GM12892 (cell line): ENCODE results near the gene FBXO36. TPM values are rescaled to one million over a fixed set of nuclear protein-coding genes. Genes with fewer than 3 reads are reported as not detected.
A peak's percentile ranks its signal among the peaks of the same experiment; 100 is the strongest.

Experiments
- DNase-seq: peaks from one replicate; pipeline ENCODE4 v3.0.0; 2011; ENCODE audit not compliant: insufficient read length
- FAIRE-seq: peaks from 2 replicates; lab custom pipeline; 2011; peaks lifted over from hg19 to GRCh38; lab: Jason Lieb, UNC
- POLR2A ChIP-seq: IDR thresholded peaks from 2 replicates; pipeline ENCODE4 v1.6.1; 2011; ENCODE audit warnings: low read depth, low read length, control low read depth
- POLR2AphosphoS5 ChIP-seq: IDR thresholded peaks from 2 replicates; pipeline ENCODE4 v1.6.1; 2011; ENCODE audit warnings: low read depth, low read length, control low read depth
- TAF1 ChIP-seq: IDR thresholded peaks from 2 replicates; pipeline ENCODE4 v1.6.1; 2011; ENCODE audit warnings: low read depth, mild to moderate bottlenecking, control low read depth, low read length, borderline replicate concordance
- polyA plus RNA-seq: library from polyadenylated mRNA; unstranded; fragments of >200 nt; gene quantifications from one replicate; pipeline ENCODE4 v1.2.1, GENCODE V29; 2012; ENCODE audit warnings: missing spikeins, inconsistent platforms; ENCODE audit not compliant: missing spikeins

FBXO36 gene, protein sequence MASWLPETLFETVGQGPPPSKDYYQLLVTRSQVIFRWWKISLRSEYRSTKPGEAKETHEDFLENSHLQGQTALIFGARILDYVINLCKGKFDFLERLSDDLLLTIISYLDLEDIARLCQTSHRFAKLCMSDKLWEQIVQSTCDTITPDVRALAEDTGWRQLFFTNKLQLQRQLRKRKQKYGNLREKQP
- polyA plus RNA-seq, result 1.6 TPM

DNA sequence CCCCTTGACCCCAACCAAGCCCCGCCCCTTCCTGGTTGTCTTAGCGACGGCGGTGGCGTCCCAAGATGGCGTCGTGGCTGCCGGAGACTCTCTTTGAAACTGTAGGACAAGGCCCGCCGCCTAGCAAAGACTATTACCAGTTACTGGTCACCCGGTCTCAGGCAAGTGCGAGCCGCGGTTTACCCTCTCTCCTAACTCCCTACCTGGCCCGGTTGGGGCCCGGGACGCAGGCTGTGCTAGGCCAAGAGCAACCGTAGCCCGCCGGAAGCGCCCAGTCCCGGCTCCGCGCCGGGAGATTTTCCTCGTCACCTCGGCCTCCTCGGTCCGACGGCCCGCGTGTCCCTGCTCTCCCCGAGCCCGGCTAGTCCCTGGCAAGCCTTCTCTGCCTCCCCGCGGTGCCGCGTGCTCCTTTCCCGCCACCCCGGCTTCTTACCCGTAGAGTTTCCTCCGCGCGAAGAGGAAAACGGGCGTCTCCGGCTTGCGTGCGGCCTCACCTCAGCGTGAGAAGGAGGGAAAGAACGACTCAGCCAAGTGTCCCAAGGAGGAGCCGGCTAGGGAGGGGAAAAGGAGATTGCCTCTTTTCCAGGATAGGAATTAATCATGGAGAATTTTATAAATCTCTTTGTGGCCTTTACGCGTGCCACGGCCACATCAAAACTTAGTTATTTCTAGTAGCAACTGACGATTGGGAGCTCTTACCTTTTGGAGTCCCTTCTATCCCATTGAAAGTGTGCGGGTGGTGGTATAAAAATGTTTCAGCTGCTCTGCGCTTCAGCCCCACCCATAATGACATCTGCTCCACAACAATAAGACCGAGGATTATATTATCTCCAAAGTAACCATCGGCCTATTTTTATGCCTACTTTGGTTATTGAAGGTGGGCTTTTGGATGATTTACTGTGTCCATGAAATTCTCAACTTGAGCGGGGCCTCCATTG is at the start of gene FBXO36:
TSS of gene FBXO36 (plus strand) at position 55 of the 938 bp plus-strand sequence. CDS start at position 66, 11 bp downstream.
- peak; percentile 50 for DNase-seq
- peak; percentile 56 for FAIRE-seq

DNA sequence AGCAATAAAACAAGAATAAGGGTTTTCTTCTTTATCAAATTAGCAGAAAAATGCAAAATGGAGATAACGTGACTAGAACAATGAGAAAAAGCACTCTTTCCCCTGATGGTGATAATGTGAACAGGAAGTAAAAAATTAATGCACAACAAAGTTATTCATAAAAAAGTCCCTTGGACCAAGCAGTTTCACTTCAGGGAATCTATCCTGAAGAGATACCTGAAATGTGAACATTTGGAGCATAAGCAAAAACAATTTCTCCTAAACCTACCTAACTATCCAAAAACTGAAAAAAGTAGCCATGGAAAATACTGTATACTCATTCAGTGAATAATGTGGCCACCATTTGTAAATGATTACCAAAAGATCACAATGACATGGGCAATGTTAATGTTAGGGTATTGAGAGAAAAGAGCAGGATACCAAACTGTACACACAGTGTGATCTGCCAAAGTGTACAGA is 49.2 kb upstream of the FBXO36 start:
- no peak for FAIRE-seq
- DNase-seq, result no peak

More for the DNA sequence above, at the start of gene FBXO36:
- TF ChIP-seq TAF1 (peak; percentile 22; the same call in 1 of the 2 replicates), POLR2AphosphoS5 (no peak), POLR2A (no peak)

DNA sequence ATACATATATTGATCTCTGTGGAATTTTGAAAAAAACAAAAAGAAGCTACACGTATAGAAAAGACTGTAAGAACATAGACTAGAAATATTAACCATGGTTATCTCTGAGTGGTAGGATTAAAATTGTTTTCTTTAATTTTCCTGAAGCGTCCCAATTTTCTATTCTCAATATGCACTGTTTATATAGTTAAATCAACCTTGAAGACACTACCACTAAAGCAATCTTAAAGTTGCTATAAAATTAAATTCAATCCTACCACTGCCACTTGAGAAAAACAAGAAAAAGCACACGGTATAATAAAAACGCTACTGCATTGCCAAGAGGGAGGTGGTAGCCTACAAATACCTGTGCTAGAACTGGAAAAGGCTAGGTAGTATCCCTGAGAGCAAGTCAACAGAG is 47.7 kb upstream of the FBXO36 start:
- FAIRE-seq (no peak), DNase-seq (no peak)
- TF ChIP-seq POLR2A (no peak), POLR2AphosphoS5 (no peak), TAF1 (no peak)

More for the DNA sequence above, 49.2 kb upstream of the FBXO36 start:
- no peak for TF ChIP-seq POLR2A
- no peak for TF ChIP-seq POLR2AphosphoS5
- TF ChIP-seq TAF1, result no peak

DNA sequence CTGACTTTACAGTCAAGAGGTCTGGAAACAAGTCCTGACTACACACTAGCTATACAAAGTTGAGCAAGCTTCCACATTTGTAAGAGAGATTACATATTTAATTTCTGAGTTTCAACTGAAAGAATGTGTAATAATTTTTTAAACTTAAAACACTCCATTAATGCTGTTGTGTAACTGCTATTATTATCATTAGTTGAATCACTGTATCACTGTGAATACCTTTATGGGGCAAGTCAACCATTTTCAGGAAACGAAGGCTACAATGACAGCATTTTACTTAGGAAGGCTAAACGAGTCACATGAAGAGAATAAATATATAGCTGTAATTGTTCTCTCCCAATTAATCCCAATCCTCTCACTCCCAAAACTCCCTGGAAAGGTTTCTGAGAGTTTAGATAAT is 46.8 kb upstream of the FBXO36 start:
- no peak for FAIRE-seq
- TF ChIP-seq POLR2AphosphoS5 (no peak), TAF1 (no peak), POLR2A (no peak)
- DNase-seq, result no peak

DNA sequence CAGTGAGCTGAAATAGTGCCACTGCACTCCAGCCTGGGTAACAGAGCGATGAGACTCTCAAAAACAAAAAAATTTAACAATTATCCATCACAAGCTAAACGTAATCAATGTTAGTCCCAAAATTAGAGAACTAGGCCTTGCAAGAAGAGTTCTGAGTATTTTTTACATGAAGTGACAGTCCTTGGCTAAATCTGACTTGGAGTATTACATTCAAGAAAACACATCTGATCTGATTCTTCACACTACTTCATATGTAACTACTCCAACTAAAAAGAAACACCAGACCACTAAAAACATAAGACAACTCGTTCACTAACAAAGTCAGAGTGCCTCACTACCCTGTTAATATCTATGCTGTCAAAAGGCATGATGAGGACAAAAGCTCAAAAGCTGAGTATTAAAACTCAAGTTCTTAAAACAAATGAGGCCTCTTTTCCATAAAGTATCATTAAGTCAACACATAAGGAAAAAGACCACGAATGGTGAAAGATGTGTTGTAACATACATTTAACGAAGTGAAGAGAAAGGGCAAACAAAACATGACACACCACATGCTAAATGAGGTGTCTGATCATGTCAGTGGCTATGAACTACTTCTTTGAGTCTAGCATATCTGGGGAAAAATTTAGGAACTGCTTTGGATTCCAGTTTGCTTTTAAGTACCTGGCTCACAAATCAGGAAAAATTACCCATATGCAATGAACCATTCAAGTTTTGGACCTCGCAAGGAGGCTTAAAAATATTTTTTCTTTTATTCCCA is 42.9 kb upstream of the FBXO36 start:
- no peak for FAIRE-seq
- DNase-seq, result no peak
- TF ChIP-seq TAF1 (no peak), POLR2AphosphoS5 (no peak), POLR2A (no peak)

DNA sequence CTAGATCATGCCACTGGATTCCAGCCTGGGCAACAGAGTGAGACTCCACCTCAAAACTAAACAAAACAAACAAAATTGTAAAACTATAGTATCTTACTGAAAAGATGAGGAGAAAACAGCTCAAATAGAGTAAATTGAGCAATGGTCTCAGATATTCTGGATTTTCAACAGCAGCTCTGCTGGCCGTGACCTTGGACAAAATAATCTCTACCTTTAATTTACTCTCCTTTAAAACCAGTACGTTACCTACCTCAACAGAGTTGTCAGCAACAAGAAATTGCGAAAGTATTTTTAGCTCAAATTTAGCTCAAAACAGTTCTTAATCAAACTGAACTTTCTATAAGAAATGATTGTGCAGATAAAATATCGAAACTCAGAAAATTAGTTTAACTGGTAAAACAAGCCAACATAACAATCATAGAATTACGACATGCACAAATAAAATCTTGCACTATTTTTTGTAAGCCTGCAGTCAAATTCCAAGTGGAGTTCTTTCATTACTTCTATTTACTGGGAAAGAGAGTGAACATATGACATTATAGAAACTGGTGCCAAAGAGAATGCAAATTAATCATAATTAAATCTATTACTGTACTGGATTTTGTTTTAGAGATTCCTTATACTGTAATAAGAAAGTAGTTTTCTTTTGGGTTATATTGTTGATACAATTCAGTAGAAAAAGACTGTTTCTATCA is 41.3 kb upstream of the FBXO36 start:
- FAIRE-seq, result no peak
- TF ChIP-seq POLR2A (no peak), TAF1 (no peak), POLR2AphosphoS5 (no peak)
- DNase-seq, result no peak

DNA sequence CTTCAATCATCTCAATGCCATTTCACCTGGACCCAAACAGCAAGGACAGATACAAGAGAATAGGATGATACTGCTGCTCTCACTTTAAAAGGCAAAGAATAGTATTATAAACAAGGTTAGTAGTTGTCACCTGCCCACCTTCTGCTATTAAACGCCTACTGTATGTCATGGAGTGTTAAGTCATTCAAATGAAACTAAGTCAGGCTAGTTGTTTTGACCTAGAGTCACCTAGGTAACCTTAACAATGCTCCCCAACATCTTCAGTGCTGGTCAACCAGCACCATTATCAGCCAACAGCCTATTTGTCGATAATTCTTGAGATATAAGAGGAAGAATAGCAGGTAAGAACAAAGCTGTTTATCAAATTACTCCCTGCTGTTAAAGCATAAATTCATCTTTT is 39.7 kb upstream of the FBXO36 start:
- DNase-seq (no peak), FAIRE-seq (peak; percentile 81)
- TF ChIP-seq POLR2AphosphoS5, result no peak
- TF ChIP-seq POLR2A, result no peak
- no peak for TF ChIP-seq TAF1

DNA sequence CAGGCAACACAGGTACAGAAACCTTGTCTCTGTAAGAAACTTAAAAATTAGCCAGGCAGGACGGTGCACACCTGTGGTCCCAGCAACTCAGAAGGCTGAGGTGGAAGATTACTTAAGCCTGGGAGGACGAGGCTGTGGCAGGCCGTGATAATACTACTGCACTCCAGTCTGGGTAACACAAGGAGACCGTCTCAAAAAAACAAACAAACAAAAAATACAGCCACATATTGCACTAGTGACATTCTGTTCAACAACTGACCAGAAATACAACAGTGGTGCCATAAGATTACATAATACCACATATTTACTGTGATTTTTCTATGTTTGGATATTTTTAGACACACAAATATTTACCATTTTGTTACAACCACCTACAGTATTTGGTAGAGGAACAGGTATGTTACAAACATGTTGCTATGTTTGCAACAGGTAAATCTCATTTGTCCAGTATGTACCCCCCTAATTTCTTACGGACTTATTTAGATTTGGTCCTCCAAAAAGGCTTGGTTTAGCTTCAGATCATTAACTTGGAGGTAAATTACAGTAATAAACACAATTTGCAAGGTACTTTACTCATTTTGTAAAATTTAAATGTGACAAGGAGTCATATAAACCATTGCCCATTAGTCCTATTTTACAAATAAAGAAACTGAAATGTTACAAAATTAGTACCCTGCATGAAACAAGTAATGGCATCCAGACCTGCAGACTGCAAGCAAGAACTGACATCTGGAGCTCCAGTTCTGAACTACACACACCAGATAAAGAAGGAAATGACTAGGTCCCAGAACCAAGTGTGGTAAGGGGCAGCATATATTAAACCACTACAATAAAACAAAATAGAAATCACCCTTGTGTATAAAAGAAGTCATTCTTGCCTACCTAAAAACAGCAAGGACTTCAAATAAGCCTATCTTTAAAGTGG is 37.3 kb upstream of the FBXO36 start:
- FAIRE-seq (no peak), DNase-seq (no peak)
- no peak for TF ChIP-seq POLR2AphosphoS5

DNA sequence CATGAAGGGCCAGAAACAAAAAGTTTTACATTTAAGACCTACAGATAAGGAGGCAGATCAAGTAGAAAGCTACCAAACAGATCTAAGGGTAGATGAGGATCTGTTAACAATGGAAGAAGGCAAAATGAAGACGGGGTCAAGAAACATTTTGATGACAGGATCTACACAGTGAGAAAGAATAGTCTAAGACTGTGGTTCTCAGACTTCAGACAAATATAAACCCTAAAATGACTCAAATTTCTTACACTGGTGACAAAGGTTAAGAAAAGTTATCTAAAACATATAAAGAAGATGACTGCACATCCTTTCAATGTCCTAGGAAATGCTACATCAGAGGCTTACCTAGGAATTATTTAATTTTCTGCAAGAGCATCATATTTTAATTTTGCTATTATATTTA is 34.9 kb upstream of the FBXO36 start:
- FAIRE-seq (no peak), DNase-seq (no peak)
- no peak for TF ChIP-seq POLR2A
- no peak for TF ChIP-seq POLR2AphosphoS5
- no peak for TF ChIP-seq TAF1

DNA sequence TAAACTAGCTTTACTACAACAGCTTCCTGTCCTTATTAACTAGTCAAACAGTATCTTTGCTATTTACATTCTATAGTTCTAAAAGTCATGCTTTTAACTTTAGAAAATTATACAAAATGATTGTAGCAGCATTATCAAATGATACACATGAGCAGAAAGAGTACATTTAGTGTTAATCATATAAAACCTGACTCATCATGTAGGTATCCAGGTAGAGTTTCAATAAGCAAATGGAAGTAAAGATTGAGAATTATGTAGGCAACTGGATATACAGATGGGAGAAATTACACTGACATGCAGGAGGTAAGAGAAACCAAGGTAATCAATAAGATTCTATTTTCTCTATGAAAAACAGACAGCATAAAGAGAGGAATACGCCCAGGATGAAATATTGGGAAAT is 34.3 kb upstream of the FBXO36 start:
- DNase-seq (no peak), FAIRE-seq (no peak)
- TF ChIP-seq POLR2A (no peak), POLR2AphosphoS5 (no peak), TAF1 (no peak)
